HG02938 (cell line): ENCODE data around the gene PACRG.

Experiments
- ATAC-seq: cut with Tn5 transposase; IDR thresholded peaks from one replicate; pipeline ENCODE4 v1.9.1; 2021; ENCODE audit warnings: mild to moderate bottlenecking, moderate library complexity; ENCODE audit not compliant: unreplicated experiment

The PACRG gene

GRCh38 chr6:163165922-163166321 is 438.1 kb downstream of the PACRG start:
- ATAC-seq, result no peak

DNA sequence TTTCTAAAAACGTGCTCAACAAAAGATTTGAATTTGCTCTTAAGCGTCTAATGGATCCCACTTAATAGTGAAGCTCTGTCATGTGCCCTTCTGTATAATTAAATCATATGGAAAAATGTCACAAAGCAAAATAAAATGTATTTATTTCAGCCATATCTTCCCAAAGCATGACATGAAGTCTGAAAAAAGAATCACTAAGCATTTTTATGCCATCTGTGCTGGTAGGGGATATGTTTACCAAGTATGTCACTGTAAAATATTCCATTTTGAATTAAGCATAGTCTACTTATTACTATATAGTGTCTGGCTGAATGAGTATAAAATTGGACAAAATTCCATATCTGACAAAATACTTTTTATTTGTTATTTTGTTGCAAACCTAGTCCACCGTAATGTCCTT is 438.7 kb downstream of the PACRG start:
- no peak for ATAC-seq

- no peak for ATAC-seq
Measured at GRCh38 chr6:163169521-163169920, 441.7 kb downstream of the PACRG start.

DNA sequence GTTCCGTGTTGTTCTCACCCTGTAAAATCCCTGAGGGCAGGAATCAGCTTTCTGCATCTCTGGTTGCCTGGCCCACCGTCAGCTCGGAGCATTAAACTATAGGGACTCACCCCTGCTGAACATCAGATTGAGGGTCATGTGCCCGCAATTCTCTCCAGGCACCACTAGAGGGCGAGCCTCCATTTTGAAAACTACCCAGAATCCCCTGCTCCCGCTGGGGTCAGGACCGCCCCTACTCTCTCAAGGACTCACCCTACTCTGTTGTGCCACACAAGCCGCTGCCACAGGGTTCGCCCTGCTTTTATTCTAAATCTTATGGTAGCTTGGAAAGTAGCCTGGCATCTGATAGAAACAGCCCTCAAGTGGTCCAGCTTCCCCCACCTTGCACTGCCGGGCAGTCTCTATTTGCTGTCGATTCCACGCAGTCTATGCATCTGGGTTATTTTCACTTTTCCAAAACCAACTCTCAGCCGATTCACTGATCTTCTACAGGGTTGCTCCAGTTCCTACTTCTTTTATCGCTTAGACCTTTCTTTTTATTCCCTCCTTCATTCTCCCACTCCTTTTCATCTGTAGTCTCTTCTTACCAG is 442.6 kb downstream of the PACRG start:
- no peak for ATAC-seq

DNA sequence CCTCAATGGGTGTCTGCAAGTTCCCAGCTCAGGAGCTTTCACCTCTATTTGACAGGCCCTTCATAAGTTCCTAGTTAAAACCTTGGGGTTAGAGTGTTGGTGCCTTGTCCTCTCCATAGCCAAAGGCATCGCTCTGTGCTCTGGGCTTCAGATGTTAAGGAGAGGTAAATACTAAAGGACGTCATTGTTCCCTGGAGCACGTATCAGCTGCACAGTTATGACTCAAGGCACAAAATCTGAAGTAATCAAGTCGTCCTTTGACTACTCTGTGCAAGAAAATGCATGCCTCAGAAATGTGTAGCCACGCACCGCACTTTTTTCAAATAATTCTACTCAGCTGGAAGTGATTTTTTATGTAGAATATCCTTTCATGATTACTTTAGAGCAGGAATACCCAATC is 446.0 kb downstream of the PACRG start:
- ATAC-seq, result no peak

DNA sequence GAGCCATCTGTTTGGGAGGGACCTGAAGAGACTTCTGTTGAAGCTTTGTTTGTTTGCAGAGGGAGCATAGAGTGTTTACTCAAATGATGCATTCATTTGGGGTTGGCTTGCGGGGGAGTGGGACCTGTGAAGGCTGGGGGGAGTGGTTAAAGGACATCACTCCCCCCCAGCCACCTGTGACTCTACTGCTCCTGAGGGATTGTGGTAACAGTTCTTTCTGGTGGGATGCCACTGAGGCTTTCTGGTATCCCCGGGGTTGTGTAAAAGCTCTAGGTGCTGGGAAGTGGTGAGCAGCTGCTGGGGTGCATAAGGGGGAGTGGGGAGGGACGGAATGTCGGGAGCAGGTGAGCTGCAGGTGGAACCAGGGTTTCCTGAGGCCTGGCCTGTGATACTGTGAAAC is 447.5 kb downstream of the PACRG start:
- no peak for ATAC-seq

DNA sequence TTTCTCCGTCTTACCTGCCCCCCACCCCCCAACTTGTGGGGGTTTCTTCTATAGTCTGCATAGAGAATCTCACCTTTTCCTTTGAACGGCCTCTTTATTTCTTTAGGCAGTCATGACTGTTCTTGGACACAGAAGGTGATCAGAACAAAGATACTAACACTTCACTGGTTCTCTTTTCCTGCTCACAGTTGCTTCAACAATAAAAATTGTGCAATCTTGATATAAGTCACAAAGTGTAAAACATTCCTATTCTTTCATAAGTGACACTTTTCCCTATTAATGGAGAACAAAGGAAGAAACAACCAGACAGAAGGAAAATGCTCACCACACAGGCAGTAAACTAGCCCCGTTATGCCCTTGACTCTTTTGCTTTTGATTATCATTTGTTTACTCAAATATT is 448.3 kb downstream of the PACRG start:
- ATAC-seq, result no peak

- no peak for ATAC-seq
Measured at GRCh38 chr6:163177007-163177406, 449.2 kb downstream of the PACRG start.

DNA sequence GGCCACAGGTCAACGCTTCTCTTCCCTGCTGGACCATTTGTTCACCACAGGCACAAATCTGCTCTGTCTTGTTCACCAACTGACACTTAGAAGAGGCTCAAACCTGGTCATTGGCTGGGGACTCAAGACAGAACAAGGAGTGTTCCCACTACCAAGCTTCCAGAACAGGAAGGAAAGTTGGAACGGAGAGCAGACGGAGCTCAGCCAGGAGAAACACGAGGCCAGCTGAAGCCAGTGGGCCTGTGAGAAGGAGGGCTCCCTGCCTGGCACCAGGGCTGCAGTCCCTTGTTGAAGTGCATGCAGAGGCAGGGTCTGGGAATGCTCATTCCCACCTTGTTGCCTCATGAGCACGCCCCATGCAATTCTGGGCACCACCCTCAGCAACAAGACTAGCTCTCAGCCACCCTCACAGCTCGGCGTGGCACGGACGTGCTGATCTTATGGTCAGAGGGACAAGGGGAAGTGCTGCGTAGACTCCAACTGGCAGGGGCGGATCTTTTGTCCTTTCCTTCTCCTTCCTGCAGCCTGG is 450.2 kb downstream of the PACRG start:
- ATAC-seq, result no peak

GRCh38 chr6:163179061-163179460 is 451.3 kb downstream of the PACRG start:
- ATAC-seq, result no peak

GRCh38 chr6:163179721-163180120 is 451.9 kb downstream of the PACRG start:
- ATAC-seq, result no peak

DNA sequence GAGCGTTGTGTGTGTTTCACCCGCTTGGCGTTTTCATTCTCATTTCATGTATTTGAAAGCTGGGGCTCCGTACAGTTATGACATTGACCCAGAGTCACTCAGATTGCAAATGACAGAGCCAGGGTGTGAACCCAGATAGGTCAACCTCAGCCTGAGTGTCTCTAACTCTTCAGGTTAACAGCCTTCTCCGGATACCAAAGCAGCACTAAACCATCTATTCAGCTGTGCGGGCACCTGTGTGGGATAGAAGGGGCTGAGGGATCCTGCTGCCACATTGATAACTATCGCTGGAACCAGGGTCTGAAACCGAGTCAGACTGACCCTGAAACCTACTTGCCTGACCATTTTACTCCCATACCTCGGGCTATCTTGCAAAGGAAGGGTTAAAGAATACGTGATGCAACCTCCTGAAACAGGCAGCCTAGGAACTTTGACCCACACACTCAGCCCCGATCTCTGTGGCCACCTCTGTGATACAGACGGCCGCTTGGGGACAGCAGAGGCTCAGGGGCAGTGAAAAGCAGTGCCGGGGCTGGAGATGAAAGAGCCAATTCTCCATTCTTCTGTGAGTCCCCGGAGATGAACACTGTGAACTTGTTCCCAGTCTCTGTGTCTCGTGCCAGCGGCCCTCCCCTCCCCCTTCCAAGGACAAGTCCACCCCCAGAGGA is 453.2 kb downstream of the PACRG start:
- ATAC-seq, result no peak

DNA sequence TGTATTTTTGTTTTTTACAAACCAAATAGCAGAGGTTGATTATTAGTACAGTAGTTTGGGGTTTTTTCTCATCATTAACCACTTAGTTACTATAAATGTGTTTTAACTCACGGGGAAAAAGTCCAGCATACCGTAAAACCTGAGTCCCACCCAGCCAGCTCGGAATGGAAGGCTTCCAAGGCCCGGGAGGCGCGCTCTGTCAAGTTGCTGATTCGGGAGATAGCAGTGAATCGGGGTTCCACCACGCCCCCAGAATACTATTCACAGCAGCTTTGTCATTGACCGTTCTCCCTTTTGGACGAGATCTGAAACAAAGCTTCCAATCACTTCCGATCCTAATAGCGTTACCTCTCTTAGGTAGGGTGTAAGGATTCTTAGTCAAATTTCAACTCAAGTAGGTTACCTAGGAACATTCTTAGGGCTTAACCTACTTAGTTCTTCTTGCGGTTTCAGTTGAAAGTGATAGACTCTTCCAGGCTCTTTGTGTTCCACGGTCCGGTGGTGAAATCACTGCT is 453.9 kb downstream of the PACRG start:
- no peak for ATAC-seq

DNA sequence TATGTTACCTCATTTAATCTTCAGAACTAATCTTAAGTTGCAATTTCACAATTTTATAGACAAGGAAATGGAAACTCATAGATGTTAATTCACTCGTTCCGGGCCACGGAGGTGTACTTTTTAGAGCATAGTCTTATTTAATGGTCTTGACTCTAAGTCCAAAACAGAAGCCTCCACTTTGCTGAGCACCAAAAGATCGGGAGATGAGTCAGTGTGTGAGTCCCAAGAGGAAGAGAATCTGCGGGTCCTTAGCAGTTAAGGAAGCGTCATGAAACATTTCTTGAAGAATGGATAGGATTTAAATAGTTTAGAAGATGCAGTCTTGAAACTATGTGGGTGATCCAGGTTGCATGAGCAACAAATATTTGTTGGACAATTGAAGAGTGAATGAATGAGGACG is 454.9 kb downstream of the PACRG start:
- no peak for ATAC-seq

- no peak for ATAC-seq
Measured at GRCh38 chr6:163183806-163184205, 456.0 kb downstream of the PACRG start.

GRCh38 chr6:163185744-163186143 is 458.0 kb downstream of the PACRG start:
- ATAC-seq, result no peak

DNA sequence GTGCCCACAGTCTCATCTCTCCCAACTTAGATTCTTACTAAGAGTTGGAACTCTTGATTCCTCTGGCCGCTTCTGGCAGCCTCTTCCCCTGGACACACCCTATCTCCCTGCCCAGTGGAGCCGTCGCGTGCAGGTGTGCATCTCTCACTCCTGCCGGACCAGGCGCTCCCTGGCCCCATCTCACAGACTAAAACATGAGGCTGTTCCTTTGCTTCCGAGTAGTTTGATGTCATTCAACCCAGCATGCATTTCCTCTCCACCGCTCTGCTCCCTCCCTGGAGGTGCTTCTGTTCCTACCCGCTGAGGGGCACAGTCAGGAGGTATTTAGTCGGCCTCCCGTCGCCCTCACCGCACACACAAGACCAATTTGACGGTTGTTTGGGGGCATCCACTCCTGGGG is 458.8 kb downstream of the PACRG start:
- ATAC-seq, result no peak

- ATAC-seq, result no peak
Measured at GRCh38 chr6:163187201-163187600, 459.4 kb downstream of the PACRG start.

GRCh38 chr6:163187606-163188005 is 459.8 kb downstream of the PACRG start:
- no peak for ATAC-seq

DNA sequence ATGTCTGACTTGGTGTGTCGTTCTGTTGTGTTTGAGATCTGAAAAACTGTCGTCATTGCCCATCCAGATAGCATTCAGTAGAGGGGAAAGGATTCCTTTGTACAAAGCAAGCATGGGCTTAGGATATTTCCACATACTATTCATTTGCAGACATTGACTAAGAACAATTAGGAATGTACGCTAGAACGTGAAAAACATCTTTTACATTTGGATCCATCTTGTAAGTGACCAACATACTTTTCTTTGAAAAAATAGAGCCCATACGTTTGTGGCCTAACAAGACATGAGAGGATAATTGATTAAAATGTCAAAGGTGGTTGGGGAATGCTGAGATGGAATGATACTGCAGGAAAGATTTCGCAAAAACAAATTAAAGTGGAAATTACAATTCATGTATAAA is 461.0 kb downstream of the PACRG start:
- ATAC-seq, result no peak

DNA sequence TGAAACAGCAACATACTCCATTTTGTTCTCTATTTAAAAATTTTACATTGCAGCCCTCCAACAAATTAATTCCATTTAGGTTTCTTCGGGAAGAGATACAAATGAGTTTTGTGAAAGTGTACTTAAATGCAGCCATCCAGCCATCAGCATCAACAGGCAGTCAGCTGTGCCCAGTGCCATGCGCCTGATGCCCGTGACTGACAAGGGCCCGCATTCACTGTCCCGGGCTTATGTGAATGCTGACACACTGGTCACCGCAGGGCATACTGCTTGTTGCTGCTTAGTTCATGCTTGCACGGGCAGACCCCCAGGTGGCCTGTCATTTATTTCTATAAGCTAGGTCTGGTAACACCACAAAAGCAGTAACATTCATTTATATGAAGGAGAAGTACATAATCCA is 461.8 kb downstream of the PACRG start:
- ATAC-seq, result no peak

- ATAC-seq, result no peak
Measured at GRCh38 chr6:163190786-163191185, 463.0 kb downstream of the PACRG start.
